Measurements from ENCODE around the gene HOXC11.

HOXC11 gene

DNA sequence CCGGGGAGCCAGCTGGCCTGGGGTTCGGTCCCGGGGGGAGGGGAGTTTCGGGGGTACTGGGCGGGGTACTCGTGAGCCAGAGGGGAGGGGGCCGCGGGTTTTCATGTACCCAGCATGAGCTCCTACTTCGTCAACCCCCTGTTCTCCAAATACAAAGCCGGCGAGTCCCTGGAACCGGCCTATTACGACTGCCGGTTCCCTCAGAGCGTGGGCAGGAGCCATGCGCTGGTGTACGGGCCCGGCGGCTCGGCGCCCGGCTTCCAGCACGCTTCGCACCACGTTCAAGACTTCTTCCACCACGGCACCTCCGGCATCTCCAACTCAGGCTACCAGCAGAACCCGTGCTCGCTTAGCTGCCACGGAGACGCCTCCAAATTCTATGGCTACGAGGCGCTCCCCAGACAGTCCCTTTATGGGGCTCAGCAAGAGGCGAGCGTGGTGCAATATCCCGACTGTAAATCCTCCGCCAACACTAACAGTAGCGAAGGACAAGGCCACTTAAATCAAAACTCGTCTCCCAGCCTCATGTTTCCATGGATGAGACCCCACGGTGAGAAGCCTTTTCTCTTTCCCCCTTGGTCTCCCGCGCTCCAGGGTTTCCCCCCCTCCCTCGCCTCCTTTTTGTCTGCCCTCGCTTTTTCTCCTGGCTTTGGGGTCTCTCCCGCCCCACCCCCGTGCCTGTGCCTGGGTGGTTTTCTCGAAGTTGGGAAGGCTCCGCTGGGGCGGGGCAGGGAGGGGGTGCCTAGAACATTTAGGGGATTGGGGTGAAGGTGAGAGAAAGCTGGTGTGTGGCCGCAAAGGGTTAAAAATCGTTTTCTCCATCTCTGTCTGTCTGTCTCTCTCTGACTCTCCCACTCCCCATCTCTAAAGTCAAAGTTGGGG is 36.5 kb downstream of the HOXC11 start:
- DNase-seq (ENCODE audit: low read depth, low spot score): no peak

DNA sequence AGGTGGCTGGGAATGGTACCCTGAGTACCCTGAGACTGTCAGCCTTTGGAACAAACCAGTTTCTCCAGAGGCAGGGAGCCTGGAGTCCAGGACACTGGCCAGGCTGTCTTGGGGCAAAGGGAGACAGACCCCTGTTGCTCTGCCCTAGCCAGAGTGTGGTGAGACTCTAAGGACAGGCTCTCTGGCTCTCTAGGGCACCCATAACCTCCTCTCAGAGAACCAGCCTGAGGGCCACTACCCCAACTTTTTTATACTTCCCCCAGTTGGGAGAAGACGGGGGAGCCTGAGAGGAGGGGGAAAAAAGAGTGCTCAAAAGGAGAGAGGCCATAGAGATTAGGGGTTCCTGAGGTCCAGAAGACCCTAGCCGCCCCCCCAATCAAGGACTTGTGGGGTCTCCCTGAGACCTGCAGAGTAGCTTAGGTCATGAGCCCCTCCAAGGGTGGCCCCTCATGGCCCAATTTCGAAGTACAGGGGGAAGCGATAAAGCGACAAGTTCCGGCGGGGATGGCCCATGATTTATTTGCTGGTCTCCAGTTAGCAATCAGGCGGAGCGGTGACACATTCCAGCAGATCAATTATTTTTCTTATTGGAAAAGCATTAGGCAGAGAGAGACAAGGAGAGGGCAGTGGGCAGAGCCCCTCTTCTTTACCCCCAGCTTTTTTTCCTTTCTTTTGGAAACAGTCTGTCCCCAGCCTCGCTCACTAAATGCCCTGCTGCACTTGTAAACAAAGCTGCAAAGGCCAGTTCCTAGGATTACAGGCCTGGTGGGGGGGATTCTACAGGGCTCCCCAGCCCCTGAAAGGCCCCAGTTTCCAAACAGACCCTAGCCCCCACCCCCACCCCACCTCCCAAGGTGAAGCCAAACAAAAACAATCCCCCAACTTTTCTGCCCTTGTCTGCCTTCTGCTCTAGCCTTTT is 37.4 kb downstream of the HOXC11 start:
- DNase-seq (ENCODE audit: low read depth, low spot score): no peak

DNA sequence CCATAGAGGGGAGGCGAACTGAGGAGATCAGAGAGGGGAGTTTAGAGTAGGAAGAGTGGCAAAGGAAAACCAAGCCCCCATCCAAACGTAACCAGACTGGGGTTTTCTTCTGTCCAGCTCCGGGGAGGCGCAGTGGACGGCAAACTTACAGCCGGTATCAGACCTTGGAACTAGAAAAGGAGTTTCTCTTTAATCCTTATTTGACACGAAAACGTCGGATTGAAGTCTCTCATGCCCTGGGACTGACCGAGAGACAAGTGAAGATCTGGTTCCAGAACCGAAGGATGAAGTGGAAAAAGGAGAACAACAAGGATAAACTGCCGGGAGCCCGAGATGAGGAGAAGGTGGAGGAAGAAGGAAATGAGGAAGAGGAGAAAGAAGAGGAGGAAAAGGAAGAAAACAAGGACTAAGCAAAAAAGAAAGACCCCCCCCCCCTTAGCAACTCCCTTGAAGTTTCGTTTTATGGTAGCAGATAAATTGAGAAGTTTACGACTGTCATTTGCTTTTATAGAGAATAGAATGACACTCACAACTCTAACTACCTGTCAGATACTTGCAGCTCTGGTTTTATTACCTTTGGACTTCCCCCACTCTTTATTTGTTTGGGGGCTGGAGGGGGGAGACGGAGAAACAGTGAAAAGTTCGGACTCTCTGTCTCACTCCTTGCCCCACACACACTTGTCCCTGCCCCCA is 38.2 kb downstream of the HOXC11 start:
- DNase-seq (ENCODE audit: low read depth, low spot score): no peak

DNA sequence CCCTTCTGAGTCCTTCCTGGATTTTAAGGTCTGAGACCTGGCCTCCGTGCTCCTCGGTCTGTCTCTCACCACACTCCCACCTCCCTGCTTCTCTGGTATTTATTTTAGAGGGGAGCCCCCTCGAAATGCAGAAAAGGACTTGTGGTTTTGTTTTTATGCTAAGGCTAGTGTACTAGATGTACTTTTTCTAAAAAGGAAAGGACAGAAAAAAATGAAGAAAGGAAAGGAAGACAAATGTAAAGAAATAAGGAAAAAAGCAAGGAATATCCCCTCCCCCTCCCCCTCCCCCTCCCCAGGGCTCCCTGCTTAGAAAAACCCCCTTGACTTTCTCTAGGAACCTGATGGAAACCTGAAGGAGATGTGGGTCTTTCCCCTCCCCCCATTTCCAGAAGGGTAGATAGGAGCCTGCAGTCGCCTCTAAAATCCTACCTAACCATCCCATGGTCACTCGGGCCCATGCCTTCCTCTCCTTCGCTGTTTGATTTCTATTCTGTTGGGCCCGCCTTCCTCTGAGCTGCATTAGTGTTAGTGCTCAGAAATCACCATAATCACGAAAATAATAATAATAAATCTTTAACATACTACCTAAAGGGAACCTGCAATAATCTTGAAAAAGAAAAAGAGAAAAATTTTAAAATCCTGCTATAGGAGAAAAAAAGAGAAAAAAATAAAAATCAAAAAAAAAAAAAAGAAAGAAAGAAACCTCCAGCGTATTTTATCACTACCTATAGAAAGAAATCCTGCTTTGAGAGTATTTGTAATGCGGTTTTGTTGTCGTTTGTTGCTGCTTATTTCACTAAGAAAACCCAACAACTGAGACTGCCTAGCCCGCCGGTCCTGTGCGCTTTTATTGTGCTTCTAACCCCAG is 39.0 kb downstream of the HOXC11 start:
- no peak for DNase-seq (ENCODE audit: low read depth, low spot score)

DNA sequence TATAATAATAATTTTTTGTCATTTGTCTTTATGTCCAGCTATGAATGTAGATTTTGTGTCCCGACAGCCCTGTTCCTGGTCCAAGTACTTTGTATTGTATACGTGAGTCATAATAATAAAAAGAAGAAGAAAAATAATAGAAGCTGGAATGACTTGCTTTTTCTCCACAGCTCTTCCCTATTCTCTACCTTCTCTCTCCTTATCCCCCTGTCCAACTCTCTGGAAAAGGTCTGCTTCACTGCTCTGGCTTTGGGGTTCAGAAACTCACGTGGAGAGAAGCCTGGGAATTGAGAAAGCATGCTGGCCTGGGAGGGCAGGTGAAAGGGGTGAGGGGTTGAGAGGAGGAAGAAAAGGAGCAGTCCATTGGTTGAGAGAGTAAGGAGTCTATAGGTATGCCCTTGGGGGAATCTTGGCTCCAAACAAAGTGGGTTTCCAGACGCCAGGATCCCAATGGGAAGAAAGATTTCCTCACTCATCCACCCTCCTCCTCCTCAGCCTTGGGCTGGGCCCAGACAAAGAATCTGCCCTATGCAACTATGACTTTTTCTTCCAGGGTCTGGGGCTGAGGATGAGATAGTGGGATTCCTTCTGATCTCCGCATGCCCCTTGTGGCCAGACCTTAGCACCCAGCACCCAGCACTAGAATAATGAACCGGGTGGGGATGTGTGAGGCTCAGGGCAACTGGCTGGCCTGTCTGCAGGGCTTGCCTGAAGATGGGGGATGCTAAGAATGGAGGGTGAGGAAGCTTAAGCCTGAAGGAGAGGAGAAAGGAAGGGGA is 39.9 kb downstream of the HOXC11 start:
- no peak for DNase-seq (ENCODE audit: low read depth, low spot score)

DNA sequence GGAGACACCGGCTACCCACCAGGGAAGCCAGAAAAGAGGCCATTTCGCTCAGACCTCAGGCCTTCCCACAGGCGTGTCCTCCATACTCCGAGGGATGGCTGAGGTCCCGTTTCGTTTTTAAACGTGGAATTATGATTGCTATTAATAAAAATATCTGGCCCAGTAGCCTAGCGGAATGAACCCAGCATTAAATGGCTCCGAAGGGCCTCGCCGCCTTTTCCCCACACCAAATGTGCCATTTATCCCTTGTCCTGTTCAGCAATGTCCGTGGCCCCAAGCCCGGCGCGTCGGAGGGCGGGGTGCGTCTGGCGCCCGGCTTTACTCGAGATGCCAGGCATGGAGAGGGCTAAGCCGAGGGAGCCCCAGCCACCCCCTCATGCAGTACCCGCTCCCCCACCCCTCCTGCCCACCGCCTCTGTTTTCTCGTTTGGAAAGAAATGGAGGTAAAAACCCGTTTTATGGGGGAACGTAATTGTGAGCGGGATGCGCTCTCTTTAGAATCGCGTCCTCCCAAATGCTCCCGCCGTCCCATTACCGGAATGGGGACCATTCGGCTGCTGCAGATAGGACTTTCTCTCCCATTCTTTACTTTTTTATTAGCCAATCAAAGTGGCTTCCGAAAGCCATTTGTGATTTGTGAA is 41.6 kb downstream of the HOXC11 start:
- no peak for DNase-seq (ENCODE audit: low read depth, low spot score)

DNA sequence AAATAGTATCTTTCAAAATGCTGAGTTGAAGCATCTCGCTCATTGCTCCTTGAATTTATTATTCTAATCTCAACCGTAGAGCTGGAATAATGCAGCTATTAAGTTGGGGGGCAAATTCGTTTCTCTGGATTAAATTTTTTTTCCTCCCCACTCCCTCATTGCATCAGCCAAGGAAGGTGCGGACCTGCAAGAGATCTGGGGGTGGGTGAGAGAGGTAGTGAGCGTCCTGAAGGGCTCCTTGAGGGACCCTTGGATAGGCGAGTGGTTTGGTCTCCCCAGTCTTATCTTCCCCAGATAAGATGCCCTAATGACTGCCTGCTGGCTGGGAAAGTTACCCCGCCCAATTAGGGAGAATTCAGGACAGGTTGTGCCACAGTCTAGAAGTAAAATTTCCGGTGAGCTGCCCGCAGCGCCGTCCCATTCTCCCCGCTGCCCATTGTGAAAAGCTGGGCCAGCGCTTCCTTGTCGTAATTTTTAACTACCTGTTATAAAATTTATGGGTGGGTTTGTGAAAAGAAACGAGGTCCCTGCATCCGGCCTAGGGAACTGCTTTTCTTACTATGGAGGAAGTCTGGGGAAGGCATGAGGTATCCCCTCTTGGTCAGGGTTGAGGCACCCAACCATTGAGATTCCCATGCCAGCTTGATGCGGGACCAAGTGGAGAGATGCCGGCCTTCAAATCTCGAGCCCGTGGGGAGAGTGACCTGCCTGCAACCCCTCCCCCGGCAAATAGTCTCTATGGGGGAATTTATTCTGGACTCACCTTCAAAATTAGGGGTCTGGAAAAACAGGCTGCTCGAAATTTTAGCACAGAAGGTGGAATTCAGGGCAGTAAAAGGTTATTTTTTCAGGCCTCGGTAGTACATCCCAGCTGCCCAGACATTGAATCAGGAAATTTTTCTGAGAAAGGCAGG is 42.3 kb downstream of the HOXC11 start:
- DNase-seq (ENCODE audit: low read depth, low spot score): no peak

DNA sequence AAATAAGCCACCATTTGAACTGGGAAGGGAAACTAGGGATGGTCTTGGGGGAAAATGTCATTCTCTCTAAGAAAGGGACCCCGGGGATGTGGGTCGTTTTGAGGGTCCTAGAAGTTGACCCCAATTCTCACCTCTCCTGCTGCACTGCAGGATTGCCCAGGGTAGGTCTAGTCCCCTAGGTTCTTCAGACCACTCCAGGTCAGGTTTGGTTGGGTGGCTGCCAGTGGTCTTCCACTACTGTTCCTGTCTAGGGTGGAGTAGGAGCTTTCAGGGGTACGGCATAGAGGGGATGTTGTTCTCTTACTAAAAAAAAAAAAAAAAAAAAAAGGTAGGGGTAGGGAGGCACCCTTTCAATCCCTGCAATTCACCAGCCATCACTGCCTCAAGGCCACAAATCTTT is 43.1 kb downstream of the HOXC11 start:
- DNase-seq (ENCODE audit: low read depth, low spot score): no peak

DNA sequence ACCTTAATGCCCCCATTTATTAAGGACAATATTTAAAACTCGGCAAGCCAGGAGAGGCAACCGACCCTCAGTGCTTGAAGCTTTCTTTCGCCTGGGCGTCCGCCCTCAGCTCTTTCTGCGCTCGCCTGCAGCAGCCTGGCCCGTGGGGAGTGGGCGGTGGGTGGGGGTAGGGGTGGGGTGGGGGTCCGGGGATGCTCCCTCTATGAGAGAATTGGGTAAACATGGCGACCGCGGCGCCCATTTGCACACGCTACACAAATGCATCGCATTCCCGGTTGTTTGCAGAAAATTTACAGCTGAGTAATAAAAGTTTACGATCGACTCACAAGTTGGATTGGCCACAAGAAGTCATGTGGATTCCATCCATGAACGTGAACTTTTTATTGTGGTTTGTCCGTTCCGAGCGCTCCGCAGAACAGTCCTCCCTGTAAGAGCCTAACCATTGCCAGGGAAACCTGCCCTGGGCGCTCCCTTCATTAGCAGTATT is 43.6 kb downstream of the HOXC11 start:
- DNase-seq (ENCODE audit: low read depth, low spot score): no peak

DNA sequence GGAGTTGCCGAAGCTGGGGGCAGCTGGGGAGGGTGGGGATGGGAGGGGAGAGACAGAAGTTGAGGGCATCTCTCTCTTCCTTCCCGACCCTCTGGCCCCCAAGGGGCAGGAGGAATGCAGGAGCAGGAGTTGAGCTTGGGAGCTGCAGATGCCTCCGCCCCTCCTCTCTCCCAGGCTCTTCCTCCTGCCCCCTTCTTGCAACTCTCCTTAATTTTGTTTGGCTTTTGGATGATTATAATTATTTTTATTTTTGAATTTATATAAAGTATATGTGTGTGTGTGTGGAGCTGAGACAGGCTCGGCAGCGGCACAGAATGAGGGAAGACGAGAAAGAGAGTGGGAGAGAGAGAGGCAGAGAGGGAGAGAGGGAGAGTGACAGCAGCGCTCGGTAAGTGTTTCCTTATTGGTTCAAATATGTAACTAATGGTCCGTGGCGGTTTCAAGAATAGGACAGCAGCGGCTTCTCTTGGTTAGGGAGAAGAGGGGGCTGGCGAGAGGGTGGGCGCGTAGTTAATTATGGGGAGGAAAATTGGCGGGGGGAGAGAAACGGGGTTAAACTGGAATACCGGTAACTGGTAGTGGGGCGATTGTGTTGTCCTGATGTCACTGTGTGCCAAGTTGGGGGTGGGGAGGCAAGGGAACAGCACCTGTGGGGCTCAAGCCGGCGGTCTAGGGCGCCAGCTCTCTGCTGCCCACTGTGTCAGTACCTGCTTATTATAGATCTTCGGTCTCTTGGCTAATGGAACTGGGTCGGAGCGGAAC is 44.3 kb downstream of the HOXC11 start:
- no peak for DNase-seq (ENCODE audit: low read depth, low spot score)

DNA sequence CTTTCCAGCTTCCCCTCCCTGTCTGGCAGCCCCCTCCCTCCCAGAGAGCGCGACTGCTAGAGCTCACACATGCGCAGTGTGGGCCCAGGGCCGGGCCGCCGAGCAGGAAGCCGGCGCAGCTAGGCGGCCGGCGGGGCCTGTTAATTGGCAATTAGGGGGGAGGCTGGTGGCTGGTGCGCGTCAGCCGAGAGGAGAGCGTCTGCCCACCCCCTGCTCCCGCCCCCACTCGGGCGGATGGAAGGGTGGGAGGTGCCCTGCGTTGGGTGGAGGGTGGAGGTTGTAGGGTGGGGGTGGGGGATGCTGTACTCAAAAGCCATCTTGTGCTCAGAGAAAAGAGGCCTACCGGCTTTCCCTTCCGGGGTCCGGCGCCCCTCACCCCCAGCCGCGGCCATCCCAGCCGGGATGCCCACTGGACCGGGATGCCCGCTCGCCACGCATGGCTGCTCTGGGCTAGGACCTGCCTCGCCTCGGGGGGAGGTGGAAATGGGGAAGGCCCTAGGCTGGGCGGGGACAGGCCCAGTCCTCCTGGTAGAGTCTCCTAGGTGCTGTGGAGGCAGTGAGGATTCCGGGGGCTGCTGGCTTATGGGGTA is 45.0 kb downstream of the HOXC11 start:
- DNase-seq (ENCODE audit: low read depth, low spot score): peak; percentile 28

DNA sequence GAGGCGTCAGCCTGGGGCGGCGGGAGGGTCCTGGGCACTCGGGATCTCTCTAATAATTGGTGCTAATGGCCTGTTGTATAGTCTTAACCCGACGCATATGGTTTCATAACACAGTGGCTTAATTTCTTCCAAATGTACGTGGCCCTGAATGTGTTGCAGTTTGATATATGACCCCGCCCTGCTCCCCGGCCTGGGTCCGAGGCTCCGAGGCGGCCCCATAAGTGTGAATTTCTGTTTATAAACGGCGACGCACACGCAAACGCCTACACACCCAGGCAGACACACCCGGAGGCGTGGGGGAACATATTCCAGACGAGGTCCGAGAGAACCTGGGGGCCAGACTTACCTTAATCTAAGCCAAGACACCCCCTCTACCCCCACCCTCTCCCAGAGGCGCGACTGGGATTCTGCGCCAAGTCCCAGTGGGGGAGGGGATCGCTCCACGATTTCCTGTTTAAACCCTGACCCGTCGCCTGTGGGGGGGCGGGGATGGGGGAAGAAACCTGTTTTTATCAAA is 45.6 kb downstream of the HOXC11 start:
- DNase-seq (ENCODE audit: low read depth, low spot score): no peak

DNA sequence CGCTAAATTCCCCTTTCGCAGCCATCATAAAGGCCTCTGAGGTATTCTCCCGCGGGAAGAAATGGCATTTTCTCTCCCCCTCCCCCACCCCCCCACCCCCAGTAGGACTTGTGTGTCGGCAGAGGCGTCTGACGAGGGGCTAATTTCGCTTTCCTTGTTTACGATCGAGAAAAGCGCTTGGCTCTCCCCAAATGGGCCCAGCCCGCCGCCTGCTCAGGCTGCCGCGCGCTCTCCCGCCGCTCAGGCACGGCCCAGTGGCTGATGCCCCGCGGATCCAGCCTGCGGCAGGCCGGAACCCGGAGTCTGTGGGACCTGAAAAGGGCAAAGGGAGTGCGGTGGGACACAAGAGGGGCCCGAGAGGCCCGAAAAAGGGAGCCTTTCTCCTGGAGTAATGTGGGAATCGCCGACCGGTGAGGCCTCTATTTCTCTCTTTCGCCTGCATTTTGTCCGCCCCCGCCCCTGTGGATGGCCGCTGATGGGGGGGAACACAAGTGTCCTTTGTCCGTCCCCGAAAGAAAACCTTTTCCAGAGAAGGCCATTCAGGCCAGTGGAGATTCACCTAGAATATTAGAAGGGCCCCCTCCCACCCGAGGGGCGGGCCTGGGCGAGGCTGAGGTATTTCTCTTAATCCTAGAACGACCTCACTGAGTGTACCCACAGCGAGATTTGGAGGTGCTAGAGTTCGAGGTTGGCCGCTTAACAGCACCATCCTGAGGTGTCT is 46.3 kb downstream of the HOXC11 start:
- DNase-seq (ENCODE audit: low read depth, low spot score): no peak

DNA sequence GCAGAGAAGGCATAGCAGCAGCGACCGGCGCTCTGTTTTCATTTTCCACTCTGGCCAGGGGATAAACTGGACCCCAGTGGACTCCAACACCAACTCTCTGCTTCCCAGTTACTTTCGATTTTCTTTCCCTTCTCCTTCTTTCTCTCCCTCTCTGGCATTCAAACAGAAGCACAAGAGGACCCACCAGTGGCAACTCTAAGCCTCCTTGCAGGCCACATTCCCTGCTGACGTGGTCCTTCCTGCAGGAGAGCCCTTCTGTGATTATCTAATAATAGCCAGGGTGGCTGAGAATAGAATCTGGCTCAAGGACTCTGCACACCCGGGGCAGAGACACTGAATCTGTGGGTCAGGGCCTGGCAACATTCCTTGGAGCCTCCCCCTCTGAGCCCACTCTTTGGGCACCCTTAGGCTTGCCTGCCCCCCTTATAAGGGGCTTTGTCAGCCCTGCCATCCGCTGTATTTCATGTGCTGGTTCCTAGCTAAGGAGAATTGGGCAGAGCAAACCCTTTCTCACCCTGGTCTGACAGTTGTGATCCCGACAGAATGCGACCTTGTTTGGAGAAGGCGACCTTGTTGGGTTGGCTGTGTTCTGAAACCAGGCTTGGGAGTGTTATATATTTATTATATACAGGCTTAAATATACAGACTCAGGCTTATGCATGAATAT is 47.1 kb downstream of the HOXC11 start:
- DNase-seq (ENCODE audit: low read depth, low spot score): no peak

DNA sequence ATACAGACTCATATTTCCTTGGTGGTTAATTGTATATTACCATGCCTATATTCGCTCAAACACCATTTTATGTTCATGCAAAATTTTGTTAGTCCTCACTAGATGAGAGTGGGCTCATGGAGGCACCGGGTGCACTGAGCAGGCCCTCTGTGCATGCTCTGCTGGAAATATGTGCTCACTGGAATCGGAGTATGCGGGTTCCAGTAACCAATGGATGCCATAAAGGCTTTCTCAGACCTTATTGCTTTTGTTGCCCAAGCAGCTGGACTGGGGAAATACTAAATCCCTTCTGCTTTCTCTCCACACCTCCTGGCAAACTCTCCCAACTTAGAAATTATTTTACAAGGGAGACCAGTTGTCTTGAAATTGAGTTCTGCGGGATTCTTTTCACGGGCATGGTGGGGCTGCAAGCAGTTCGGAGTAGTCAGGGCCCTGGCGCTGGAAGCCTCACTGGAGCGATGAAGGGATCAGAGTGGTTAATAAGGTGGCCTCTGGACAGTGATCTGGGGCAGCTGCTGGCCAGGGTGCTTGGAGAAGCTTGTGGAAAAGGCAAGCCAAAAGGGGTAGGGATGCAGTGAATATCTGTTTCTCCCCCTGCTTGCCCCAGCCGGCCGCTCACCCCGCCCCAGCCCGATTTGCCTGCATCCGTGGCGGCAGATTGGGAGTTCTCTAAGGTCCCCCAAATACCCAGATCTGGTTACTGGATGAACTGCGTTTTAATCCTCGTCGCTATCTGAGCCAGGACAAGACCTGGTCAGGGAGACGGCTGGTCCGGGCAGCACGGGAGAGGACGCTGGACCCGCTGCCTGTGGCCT is 47.9 kb downstream of the HOXC11 start:
- no peak for DNase-seq (ENCODE audit: low read depth, low spot score)
